Transverse colon (tissue), 4 donors: ENCODE measurements around the gene TMEM30B. TPM values are rescaled to one million over a fixed set of nuclear protein-coding genes. Genes with fewer than 3 reads are reported as not detected.

Experiments
- DNase-seq: peaks from one replicate; pipeline ENCODE4 v3.0.0-alpha.2; 2019
- H3K27ac ChIP-seq, 4 donors: fragments of 200-600 bp; sonication (generic); 2 replicates each; pipeline ENCODE4 v1.5.1; 2016 to 2018; ENCODE audit warnings: inconsistent platforms in 4 of 4
- H3K27me3 ChIP-seq: fragments of 200-600 bp; sonication (generic); 2 replicates; pipeline ENCODE4 v1.5.1; 2017; ENCODE audit warnings: inconsistent platforms
- H3K36me3 ChIP-seq, 4 donors: fragments of 200-600 bp; sonication (generic); 2 replicates each; pipeline ENCODE4 v1.5.1; 2017 to 2019; ENCODE audit warnings: inconsistent platforms in 4 of 4
- H3K4me1 ChIP-seq, 4 donors: fragments of 200-600 bp; sonication (generic); 2 replicates each; pipeline ENCODE4 v1.5.1; 2017 to 2020; ENCODE audit warnings: inconsistent platforms in 4 of 4
- H3K4me3 ChIP-seq, 4 donors: fragments of 200-600 bp; sonication (generic); 1 replicate in 1 of 4; 2 replicates in 3 of 4; pipeline versions ENCODE4 v1.5.1 to v1.6.1; 2017 to 2019; ENCODE audit warnings: inconsistent platforms in 4 of 4
- H3K9me3 ChIP-seq, 2 donors: fragments of 200-600 bp; sonication (generic); 2 replicates each; pipeline ENCODE4 v1.5.1; 2017 to 2019; ENCODE audit warnings: inconsistent platforms in 2 of 2
- CTCF ChIP-seq, 5 experiments: fragments of 200-600 bp in 3 of 5; fragments of 450-650 bp in 2 of 5; sonication (generic) in 3 of 5; IDR thresholded peaks; 1 replicate in 2 of 5; 2 replicates in 3 of 5; pipeline ENCODE4 v1.5.1; 2016 to 2017; ENCODE audit warnings: antibody characterized with exemption in 5 of 5, inconsistent platforms in 3 of 5, mild to moderate bottlenecking in 2 of 5, moderate library complexity in 1 of 5
- EP300 ChIP-seq: sonication (generic); formaldehyde crosslinking; IDR thresholded peaks from one replicate; pipeline ENCODE4 v1.6.1; 2017; ENCODE audit warnings: antibody characterized with exemption, low read depth
- POLR2A ChIP-seq: fragments of 450-650 bp; IDR thresholded peaks from one replicate; pipeline ENCODE4 v1.6.1; 2016; ENCODE audit warnings: antibody characterized with exemption, mild to moderate bottlenecking, moderate library complexity
- POLR2AphosphoS5 ChIP-seq, 3 donors: sonication (generic); formaldehyde crosslinking; IDR thresholded peaks; one replicate each; pipeline ENCODE4 v1.6.1; 2016; ENCODE audit warnings: antibody characterized with exemption in 3 of 3
- WGBS, 2 donors: methylation state at CpG; one replicate each; pipeline ENCODE4 v1.1.5; 2018; ENCODE audit warnings: low coverage in 1 of 2; 5-methylcytosine and 5-hydroxymethylcytosine counted together
- in situ Hi-C, 4 donors: fragments of 200-750 bp; cut with MboI; loops; one replicate each; pipeline versions ENCODE4 v1.15.0 to v1.15.1; 2017; ENCODE audit warnings: low sequenced_read_pairs in 3 of 4, low pct_ligation_motif_present in 1 of 4, low pct_unique_long_range_greater_than_20kb in 1 of 4
- intact Hi-C: fragments of 100-400 bp; cut with DNase I; formaldehyde crosslinking; loops from one replicate; pipeline ENCODE4 v1.15.1; 2023; ENCODE audit warnings: low total_unique reads
- total RNA-seq, 4 donors: library from RNA; depleted of rRNA; stranded (reverse); fragments of >200 nt; gene quantifications; one replicate each; pipeline ENCODE4 v1.1.0, GENCODE V29; 2016

The TMEM30B gene
- total RNA-seq, 4 donors from 2014 or later: 50.4 to 141 (median 71.2) TPM

- peak overlapping the region; percentile 33 to 56 (median 43) for H3K27ac ChIP-seq
- peaks cover 0 to 20% (median 6%) of the 10 kb centered on the region in 4 donors for H3K4me1 ChIP-seq
- H3K27me3 ChIP-seq: peaks cover 18% of the 10 kb centered on the region
- intact Hi-C loops: no loop called here
- TF ChIP-seq POLR2A (no peak), CTCF (IDR thresholded peaks at IDR 0.05) (no peak), POLR2AphosphoS5 (IDR thresholded peaks at IDR 0.05) (peak in 1 of 3 donors; percentile 48), EP300 (no peak)
- peak overlapping the region in 1 of 4 donors; percentile 70 for H3K4me3 ChIP-seq
- no peaks in the 10 kb centered on the region for H3K36me3 ChIP-seq
- no peak for DNase-seq
- no peaks in the 10 kb centered on the region for H3K9me3 ChIP-seq
- WGBS, 2 donors: 24 to 31% methylated on average over 1 of the region's 1 CpG
- in situ Hi-C loops: loop anchor here in 3 of 4 donors (10.0 to 25.0 kb wide), 3 partner anchors 460 to 560 kb away; no protein-coding TSS in a partner anchor
These were observed 3.9 kb downstream of the TMEM30B start for GRCh38 chr14:61277232-61277631.

GRCh38 chr14:61271552-61271951 is 9.6 kb downstream of the TMEM30B start:
- intact Hi-C loops (no loop called here), in situ Hi-C loops (loop anchor here in 2 of 4 donors (10.0 to 25.0 kb wide), 2 partner anchors 563 to 934 kb away; no protein-coding TSS in a partner anchor)
- Histone ChIP-seq H3K9me3 (no peaks in the 10 kb centered on the region), H3K27me3 (peaks cover 28% of the 10 kb centered on the region), H3K4me1 (peaks cover 0 to 12% (median 5%) of the 10 kb centered on the region in 4 donors), H3K4me3 (no peak overlapping the region), H3K27ac (no peak overlapping the region), H3K36me3 (no peaks in the 10 kb centered on the region)
- 90% methylated on average over 2 of the region's 2 CpGs; no CpG with 5 or more reads in 1 of the 2 donors for WGBS, 2 donors
- no peak for TF ChIP-seq CTCF (IDR thresholded peaks at IDR 0.05)
- TF ChIP-seq EP300: no peak
- no peak for TF ChIP-seq POLR2A
- no peak for TF ChIP-seq POLR2AphosphoS5 (IDR thresholded peaks at IDR 0.05)
- DNase-seq: no peak

GRCh38 chr14:61270714-61271113 is 10.4 kb downstream of the TMEM30B start:
- H3K27me3 ChIP-seq: peaks cover 36% of the 10 kb centered on the region

More at GRCh38 chr14:61270714-61271113, 10.4 kb downstream of the TMEM30B start:
- no peaks in the 10 kb centered on the region for H3K9me3 ChIP-seq
- intact Hi-C loops (no loop called here), in situ Hi-C loops (loop anchor here in 2 of 4 donors (10.0 to 25.0 kb wide), 2 partner anchors 564 to 933 kb away; no protein-coding TSS in a partner anchor)
- no peak overlapping the region for H3K4me3 ChIP-seq
- H3K36me3 ChIP-seq: no peaks in the 10 kb centered on the region
- no peak overlapping the region for H3K27ac ChIP-seq
- no peak for TF ChIP-seq EP300
- no peak for TF ChIP-seq POLR2A
- no peak for TF ChIP-seq CTCF (IDR thresholded peaks at IDR 0.05)
- TF ChIP-seq POLR2AphosphoS5 (IDR thresholded peaks at IDR 0.05): no peak
- WGBS, 2 donors: 59 to 77% methylated on average over 3 to 4 of the region's 4 CpGs
- no peak for DNase-seq
- peaks cover 0 to 12% (median 5%) of the 10 kb centered on the region in 4 donors for H3K4me1 ChIP-seq
